Right lobe of liver (tissue), 4 donors: Measurements from ENCODE around the gene CDC42SE1.

Source experiments
- CTCF ChIP-seq, 4 donors: fragments of 200-600 bp in 3 of 4; fragments of 450-650 bp in 1 of 4; IDR thresholded peaks; one replicate each; pipeline versions ENCODE4 v1.5.1 to v1.8.0; 2016 to 2022; ENCODE audit warnings: antibody characterized with exemption in 4 of 4, mild to moderate bottlenecking in 2 of 4
- POLR2A ChIP-seq: fragments of 450-650 bp; IDR thresholded peaks from one replicate; pipeline ENCODE4 v1.6.1; 2017; ENCODE audit warnings: antibody characterized with exemption, mild to moderate bottlenecking
- donor health status: DM: no; HTN: no; CAD: no.
- donor health status: DM: no; HTN: no; CAD: no.
- donor health status: DM: no; HTN: yes; CAD: no.

- TF ChIP-seq CTCF (IDR thresholded peaks at IDR 0.05) (no peak), POLR2A (no peak)
Measured at GRCh38 chr1:151002611-151003010, 56.8 kb downstream of the CDC42SE1 start.
